D341Med (cell line): ENCODE data around the gene SUSD3.
A peak's percentile ranks its signal among the peaks of the same experiment; 100 is the strongest.

Source experiments
- DNase-seq: peaks from one replicate; pipeline ENCODE4 v3.0.0; 2012; ENCODE audit warnings: low spot score

SUSD3 gene

DNA sequence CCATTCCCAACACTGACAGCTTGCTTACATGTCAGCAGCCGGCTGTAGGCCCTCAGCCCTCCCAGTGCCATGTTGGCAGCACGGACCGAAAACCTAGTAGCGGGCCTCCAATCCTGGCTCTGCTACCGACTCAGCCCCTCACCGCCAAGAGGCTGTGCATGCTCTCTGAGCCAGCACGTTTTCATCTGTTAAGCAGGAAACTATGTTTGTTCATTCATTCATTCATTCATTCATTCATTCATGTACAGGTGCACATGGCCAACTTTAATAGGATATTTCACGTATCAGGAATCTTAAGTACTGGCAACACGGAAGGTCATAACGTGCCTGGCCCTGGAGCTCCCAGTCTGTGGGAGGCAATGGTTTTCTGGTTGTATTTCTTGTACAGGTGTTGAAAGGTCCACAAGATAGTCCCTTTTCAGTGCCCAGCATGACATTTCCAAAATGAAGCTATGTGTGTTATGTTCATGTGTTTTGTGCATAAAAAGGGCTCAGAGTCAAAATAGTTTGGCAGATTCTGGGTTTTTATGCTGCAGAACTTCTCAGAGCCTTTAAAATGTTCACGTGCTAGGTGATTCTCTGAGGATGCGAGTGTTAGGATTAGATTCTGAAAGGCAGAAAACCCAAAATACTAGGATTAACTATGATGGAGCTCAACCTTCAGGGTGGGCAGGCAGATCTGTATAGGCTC lies 17.7 kb downstream of the SUSD3 start:
- no peak for DNase-seq

DNA sequence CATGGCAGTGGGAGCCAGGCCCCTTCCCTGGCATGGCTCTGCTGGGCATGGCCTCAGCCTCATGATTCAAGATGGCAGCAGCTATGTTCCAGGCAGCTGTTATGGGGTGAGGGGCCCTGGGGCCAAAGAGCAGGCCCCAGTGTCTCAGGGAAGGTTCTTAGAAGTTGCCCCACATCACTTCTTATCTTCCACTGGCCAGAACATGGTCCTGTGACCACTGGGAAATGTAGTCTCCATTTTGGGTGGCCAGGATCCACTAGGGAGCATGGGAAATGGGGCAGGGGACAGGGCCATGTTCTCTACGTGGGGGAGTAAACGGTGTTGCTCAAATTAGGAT lies 18.3 kb downstream of the SUSD3 start:
- no peak for DNase-seq

DNA sequence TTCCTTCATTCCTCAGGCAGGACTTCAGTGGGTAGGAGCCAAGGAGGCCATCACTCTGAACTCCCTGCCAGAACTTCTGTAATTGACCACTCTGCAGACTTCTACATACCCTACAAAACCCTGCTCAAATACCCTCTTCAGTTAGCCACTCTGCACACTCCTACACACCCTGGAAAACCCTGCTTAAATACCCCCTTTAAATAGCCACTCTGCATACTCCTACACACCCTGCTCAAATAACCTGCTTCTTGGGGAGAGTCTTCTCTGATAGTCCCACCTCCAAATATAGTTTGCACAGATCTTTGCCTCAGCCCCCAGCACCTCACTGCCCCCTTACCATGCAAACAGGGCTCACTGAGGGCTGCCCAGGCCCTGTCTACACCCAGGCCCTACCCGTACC lies 18.9 kb downstream of the SUSD3 start:
- no peak for DNase-seq

DNA sequence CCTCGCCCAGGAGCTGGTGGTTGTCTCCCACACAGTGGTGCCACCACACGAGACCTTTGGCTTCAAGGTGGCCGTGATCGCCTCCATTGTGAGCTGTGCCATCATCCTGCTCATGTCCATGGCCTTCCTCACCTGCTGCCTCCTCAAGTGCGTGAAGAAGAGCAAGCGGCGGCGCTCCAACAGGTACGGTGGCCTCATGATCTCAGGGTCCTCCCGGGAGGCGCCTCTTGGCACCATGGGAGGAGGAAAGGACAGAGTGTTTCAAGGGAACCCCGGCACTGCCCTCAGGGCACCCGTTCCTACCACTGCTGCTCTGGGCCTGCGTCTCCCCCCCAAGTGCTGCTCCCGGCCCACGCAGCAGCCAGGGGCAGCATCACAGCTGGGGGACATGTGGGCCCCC lies 19.3 kb downstream of the SUSD3 start:
- DNase-seq: no peak

DNA sequence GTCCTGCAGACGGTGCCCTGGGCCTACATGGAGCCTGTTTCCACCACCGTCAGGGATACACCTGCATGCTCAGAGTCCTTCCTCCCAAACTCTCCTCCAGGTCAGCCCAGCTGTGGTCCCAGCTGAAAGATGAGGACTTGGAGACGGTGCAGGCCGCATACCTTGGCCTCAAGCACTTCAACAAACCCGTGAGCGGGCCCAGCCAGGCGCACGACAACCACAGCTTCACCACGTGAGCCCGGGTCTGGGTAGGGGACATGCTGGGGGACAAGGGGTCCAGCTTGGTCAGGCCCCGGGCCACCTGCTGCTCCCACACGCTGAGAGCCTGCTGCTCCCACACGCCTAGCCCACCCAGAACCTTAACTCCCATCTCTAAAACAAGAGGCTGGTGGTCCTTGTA lies 20.9 kb downstream of the SUSD3 start:
- DNase-seq: no peak

DNA sequence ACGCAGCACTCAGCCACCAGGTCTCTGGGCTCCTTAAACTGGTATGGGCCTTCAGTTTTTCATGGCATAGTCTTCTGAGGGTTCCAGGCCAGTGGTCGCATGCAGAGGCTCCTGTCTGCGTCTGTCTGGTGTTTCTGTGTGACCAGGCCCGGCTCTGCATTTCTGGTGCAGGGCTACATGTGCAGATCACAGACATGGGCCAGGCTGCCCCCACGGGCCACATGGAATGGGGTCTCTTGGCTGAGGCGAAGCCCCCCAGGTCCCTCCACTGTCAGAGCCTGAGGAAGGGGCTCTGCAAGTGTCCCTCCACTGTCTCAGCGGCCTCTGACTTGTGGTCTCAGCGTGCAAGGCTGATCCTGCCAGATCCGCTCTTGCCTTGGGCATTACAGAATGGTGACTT lies 21.9 kb downstream of the SUSD3 start:
- DNase-seq: no peak

DNA sequence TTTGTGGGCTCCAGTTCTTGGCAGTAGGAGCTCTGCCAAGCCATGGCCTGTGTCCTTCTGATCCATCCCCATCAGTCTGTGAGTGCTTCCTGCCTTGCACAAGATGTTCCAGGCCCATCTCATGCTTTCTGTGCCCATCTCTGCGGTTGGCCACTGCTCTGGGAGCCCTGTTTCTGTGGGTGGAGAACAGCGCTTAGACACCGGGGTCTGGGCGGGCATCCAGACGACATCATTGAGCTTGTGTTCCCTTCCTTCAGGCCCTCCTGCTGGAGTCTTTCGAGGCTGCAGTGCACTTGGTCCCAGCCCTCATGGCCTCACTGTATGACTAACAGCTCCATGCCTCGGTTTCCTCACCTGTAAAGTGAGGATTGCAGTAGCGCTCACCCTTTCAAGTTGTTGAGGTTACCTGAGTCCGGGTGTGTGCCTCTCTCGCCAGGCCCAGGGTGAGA lies 22.6 kb downstream of the SUSD3 start:
- DNase-seq: peak; percentile 3

DNA sequence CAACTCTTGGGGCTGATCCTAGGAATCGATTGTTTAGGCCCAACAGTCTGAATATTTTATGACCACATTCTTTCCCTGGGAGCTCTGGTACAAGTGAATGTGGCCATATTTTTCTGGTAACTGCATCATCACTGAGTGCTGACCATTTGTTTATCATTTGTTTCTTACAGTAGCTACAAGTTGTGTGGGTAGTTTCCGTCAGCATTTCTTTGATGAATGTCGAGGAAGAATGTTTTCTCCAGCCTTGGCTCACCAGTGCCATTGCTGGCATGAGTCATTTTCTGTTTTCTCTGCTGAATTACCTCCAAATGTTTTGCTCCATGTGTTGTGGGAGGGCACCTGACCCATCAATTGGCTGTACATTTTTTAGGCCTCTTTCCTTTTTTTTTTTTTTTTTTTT lies 23.4 kb downstream of the SUSD3 start:
- peak; percentile 2 for DNase-seq

DNA sequence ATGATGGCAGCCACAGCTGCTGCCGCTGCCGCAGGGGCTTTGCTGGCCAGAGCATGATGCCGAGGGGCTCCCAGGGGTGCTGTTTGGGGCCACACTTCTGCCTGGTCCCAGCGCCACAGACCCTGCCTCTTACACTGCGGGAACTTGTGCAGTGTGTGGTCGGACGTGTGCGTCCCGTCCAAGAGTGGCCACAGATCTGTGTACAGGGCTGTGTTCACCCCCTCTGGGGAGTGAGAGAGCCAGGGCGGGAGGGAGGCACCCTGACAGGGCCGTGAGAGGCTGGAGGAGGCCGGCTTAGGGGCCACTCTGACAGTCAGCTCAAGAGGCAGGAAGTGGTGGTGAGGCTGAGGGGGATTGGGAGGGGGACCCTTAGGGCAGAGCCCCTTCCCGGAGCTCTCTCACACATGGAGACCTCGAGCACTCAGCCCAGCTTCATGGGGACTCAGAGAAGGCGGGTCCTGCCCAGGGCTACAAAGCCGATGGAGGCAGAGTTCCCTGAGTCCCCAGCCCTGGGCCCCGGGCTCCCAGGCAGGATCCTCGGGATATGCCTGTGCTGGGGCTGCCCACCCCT lies 24.4 kb downstream of the SUSD3 start:
- DNase-seq: peak; percentile 21

DNA sequence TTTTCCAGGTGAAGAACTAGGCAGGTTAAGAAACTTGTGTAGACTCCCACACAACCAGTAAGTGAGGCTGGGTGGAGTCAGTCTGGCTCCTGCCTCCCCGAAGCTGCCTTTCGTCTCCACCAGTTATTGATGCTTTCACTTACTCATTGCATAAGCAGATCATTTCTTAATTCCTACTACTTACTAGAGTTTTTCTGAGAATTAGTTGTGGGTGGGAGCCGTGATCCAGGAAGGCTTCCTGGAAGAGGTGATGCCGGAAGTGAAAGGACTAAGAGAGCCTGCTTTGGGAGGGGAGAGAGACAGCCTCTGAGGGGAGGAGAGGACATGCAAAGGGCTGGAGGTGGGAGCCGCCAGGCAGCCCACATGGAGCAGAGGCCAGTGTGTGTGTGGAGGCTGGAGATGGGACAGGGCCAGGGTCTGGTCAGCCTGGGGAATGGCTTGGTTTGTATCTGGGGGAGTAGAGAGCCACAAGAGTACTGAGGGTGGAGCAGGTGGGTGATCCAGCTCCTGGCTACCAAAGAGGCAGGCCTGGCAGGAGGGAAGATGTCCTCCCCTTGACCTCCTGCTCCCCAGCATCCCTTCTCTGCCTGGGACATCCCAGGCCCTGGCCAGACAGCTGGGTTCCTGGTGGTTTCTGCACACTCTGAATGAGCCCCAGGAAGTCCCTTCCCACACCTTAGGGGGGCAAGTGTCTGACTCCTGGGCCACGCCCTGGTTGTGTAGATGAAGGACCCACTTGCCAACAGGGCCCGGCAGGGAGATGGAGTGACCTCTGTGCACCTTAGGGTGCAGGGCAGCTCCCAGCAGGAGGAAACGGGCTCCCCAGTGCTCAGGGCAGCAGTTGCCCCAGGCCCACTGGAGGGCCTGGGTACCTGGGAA lies 25.3 kb downstream of the SUSD3 start:
- DNase-seq: no peak

DNA sequence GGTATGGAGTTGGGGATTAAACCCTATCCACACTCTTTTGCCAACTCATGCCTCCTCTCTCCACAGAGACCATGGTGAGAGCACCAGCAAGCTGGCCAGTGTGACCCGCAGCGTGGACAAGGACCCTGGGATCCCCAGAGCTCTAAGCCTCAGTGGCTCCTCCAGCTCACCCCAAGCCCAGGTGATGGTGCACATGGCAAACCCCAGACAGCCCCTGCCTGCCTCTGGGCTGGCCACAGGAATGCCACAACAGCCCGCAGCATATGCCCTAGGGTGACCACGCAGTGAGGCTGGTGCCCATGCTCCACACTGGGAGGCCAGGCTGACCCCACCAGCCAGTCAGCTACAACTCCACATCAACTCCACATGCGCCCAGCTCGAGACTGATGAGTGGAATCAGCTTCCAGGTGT lies 26.0 kb downstream of the SUSD3 start:
- DNase-seq: no peak

DNA sequence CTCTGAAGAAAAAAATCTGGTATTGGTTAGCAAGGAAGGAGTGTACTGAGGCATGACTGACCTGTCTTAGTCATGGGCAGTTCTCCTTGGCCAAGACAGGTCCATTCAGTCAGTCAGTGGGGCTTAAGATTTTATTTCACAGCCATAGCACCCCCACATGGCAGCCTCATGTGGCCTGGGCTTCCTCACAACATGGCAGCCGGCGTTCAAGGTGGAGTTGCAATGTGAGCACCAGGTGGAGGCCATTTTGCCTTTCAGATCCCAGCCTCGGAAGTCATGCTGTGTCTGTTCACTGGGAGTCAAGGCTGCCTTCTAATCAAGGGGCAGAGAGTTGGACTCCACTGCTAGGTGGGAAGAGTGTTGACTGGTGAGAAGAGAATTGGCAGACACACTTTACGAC lies 27.2 kb downstream of the SUSD3 start:
- DNase-seq: no peak

DNA sequence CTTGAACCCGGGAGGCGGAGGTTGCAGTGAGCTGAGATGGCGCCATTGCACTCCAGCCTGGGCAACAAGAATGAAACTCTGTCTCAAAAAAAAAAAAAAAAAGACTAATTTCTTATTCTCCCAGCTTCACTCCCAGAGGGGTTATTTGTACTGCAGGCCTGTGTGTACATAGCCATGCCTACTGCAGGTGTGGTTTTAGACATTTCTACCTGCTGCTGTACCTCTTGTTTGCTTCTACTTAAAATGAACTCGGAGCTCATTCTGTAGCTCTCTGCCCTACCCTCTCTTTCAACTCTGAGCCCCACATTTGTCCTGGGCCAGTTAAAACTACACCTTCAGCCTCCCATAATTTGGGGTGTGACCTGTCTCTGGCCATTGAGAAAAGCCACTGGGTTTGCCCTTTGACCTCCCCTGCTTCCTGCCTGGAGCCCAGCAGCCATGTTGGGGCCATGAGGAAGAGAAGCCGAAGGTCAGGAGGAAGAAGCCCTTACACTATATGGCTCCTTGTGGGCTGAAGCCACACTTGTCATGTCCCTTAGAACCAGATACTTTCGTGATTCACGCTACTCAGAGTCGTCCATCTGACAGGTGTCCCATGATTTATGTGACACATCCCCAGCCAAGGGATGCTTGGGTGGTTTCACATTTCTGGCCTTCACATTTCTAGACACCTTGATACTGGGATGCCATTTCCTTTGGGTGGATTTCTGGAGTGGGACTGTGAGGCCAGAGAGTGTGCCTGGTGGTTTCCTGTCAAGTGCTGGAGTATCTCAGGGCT lies 28.1 kb downstream of the SUSD3 start:
- peak; percentile 1 for DNase-seq

DNA sequence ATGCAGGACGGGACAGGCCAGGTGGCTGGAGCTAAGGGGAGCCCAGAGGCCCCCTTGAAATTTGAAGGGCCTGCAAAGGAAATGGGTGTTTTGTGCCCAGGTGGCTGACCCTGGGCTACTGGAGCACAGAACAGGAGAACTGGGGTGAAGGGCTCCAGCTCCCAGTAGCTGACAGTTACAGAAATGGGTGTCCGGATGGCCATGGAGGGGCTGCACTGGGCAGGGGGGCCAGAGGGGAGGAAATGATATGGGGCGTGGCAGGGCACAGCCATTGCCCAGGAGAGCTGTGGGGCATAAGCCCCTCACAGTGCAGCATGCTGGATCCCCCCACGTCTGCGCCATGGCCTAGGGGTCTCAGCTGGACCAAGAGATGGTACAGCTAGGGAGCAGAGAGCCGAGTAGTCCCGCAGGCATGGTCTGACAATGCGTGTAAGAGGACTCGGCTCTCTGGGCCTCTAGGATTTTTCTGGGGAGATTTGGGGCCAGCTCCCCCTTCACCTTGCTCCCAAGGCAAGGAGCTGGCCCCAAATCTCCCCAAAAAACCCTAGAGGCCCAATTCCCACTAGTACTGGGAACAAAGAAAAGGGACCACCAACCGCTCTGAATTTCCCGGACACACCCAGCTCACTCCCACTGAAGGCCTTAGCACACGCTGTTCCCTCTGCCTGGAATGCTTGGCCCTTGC lies 29.6 kb downstream of the SUSD3 start:
- DNase-seq: peak; percentile 4

DNA sequence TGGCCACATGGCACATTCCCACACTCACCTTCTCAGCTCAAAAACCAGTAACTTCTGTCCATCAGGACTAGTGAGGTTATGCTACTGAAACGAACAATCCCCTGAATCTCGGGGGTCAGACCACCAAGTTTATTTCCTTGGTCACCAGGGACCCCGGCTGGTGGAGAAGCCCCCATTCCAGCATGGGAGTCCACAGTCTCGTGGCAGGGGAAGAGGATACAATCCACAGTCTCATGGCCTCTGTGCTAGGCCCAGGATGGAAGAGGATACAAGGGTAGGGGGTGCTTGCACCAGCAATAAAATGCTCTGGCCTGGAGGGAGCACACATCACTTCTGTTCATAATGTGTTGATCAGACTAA lies 30.1 kb downstream of the SUSD3 start:
- DNase-seq: no peak

DNA sequence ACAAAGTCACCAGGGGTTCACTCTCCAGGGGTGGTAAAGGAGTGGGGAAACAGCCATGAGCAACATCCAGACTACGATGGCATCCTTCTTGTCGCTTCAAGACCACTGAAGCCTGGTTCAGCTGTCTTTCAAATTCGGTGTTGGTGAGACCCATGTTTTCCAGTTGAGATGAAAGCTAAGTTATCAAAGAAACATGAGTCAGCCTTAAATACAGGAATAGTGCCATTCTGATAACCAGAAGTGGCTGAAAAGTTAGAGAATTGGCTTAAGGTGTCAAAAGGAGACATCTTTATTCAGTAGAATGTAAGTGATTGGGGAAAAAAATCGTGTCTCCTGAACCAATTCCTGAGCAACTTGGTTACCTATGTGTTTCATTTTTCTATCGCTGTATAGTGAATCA lies 30.5 kb downstream of the SUSD3 start:
- DNase-seq: no peak

DNA sequence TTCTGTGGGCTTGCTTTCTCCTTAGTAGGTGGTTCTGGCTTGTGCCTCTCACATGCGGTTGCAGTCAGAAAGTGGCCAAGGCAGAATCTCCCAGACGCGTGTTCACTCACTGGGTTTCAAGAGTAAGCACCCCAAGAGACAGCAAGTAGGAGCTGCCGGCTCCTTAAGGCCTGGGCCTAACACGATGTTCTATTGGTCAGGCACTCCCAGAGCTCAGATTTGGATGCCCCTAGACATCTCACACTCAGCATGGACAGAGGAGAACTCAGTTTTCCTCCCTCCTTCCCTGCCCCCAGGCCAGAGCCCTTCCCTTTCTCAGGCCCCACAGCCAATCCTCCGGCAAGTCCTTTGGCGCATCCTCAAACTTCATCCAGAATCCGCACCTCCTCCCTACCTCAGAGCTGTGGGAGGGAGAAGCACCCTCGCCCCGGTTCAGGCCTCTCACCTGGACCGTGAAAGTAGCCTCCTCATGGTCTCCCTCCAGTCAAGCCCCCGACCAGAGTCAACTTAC lies 31.0 kb downstream of the SUSD3 start:
- no peak for DNase-seq

DNA sequence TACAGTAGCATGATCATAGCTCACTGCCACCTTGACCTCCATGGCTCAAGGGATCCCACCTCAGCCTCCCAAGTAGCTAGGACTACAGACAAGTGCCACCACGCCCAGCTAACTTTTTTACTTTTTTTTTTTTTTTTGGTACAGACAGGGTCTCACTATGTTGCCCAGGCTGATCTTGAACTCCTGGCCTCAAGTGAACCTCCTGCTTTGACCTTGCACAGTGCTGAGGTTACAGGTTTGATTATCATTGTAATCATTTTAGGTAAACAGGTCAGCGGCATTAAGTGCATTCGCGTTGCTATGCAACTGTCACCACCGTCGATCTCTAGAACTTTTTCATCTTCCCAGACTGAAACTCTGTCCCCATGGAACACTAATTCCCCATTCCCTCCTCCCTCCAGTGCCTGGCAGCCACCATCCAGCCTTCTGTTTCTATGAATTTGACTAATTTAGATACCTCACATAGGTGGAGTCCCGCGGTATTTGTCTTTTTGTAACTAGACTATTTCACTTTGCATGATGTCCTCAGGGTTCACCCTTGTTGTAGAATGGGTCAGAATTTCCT lies 31.7 kb downstream of the SUSD3 start:
- no peak for DNase-seq

DNA sequence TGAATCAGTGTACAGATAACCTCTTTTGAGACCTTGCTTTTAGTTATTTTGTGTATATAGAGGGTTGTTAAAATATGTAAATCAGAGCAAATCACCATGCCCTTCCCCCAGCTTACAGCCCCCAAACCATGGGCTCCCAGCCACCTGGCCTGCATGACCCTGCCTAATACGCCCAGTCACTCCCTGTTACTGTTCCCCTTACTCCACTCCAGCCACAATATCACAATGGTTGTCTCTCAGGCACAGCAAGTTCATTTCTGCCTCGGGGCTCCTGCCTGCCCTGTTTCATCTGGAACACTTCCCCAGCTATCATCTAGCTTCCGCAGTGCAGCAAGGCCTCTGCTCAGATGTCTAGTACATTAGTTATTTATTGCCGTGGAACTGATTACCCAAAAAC lies 32.6 kb downstream of the SUSD3 start:
- no peak for DNase-seq

DNA sequence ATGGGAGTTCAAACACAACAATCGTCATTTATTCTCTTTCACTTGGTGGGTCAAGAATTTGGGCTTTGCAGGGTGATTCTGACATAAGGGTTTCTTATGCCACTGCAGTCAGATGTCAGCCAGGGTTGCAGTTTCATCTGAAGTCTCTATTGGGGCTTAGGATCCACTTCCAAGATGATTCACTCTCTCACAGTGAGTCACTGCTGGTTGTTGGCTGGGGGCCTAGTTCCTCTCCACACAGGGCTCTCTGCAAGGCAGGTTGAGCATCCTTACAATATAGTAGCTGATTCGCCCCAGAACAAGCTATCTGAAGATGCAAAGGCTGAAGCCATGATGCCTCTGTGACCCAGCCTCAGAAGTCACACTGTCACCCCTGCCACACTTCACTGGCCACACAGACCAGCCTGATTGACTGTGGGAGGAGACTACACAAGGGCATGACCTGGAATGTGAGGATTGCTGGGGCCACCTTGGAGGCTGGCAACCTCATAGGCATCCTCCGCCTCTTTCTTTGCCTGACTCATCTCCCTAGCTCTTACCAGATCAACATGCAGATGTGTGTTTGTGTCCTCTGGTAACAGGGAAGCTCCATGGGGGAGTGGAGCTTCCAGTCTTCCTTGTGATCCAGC lies 33.1 kb downstream of the SUSD3 start:
- DNase-seq: no peak
